HUES6 (cell line): ENCODE results near the gene MED13L.

ENCODE experiments used
- H3K27ac ChIP-seq: 2 replicates; pipeline ENCODE4 v1.7.0; 2013; ENCODE audit warnings: low read depth, mild to moderate bottlenecking, low read length, inconsistent platforms
- H3K27me3 ChIP-seq: 2 replicates; pipeline ENCODE4 v1.6.1; 2013; ENCODE audit warnings: low read length; ENCODE audit not compliant: control insufficient read depth, insufficient read depth
- H3K36me3 ChIP-seq: 2 replicates; pipeline ENCODE4 v1.6.1; 2013; ENCODE audit warnings: low read length; ENCODE audit not compliant: control insufficient read depth, insufficient read depth
- H3K4me1 ChIP-seq: 2 replicates; pipeline ENCODE4 v1.6.1; 2013; ENCODE audit warnings: low read length; ENCODE audit not compliant: control insufficient read depth, insufficient read depth
- H3K4me3 ChIP-seq: 2 replicates; pipeline ENCODE4 v1.5.1; 2013; ENCODE audit warnings: low read depth, low read length
- H3K9ac ChIP-seq: one replicate; pipeline ENCODE4 v1.6.1; 2013; ENCODE audit warnings: mild to moderate bottlenecking, low read length
- H3K9me3 ChIP-seq: 2 replicates; pipeline ENCODE4 v1.6.1; 2013; ENCODE audit warnings: low read depth, low read length; ENCODE audit not compliant: control insufficient read depth, insufficient read depth

The MED13L gene

DNA sequence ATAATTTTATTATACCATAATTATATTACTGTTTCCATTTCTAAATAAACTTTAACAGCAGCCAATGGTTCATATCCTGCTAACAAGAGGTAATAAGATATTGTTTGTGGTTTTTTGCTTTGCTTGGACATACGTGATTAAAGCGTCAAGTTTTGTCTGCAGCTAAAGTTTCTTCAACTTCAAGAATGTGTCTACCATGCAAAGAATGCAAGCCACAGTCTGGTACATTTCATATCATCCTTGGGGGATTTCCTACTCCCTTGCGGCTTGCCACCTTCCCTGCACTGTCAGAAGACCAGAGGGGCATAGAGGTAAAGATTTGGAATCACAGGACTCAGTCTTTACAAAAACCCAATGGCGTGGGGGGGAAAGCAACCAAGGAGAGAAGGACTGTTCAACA lies 125.2 kb downstream of the MED13L start:
- Histone ChIP-seq H3K9ac (no peak overlapping the region), H3K4me1 (peaks cover 42% of the 10 kb centered on the region), H3K4me3 (no peak overlapping the region), H3K9me3 (no peaks in the 10 kb centered on the region), H3K27me3 (no peaks in the 10 kb centered on the region), H3K36me3 (no peaks in the 10 kb centered on the region), H3K27ac (no peak overlapping the region)

GRCh38 chr12:116150452-116150851 lies 127.0 kb downstream of the MED13L start:
- Histone ChIP-seq H3K9me3 (no peaks in the 10 kb centered on the region), H3K4me1 (peaks cover 32% of the 10 kb centered on the region)

DNA sequence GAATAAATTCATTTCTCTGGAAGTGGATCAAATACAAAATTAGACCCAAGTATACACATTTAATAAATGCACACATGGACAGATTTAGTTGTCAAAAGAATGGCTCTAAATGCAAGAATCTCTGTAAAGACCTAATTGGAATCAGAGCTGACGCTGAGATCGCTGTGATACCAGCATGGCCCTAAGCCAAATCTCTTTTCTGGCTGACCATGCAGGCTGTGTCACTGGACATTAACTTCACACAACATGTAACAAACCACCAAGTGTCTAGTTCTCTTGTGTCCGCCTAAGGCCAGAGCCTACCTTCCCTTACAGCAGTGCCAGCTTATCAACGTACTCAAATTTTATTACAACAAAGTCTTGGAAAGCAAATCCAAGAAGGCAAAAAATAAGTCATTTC lies 127.5 kb downstream of the MED13L start:
- Histone ChIP-seq H3K4me3 (no peak overlapping the region), H3K9me3 (no peaks in the 10 kb centered on the region), H3K27me3 (no peaks in the 10 kb centered on the region), H3K27ac (no peak overlapping the region), H3K9ac (no peak overlapping the region), H3K36me3 (no peaks in the 10 kb centered on the region), H3K4me1 (peaks cover 30% of the 10 kb centered on the region)

More at GRCh38 chr12:116150452-116150851, 127.0 kb downstream of the MED13L start:
- H3K27me3 ChIP-seq: no peaks in the 10 kb centered on the region
- H3K9ac ChIP-seq: no peak overlapping the region
- H3K27ac ChIP-seq: no peak overlapping the region
- no peaks in the 10 kb centered on the region for H3K36me3 ChIP-seq
- H3K4me3 ChIP-seq: no peak overlapping the region

GRCh38 chr12:116148844-116149243 lies 128.6 kb downstream of the MED13L start:
- no peaks in the 10 kb centered on the region for H3K36me3 ChIP-seq
- H3K27ac ChIP-seq: no peak overlapping the region
- H3K4me1 ChIP-seq: peaks cover 30% of the 10 kb centered on the region
- H3K9ac ChIP-seq: no peak overlapping the region
- no peaks in the 10 kb centered on the region for H3K9me3 ChIP-seq
- H3K4me3 ChIP-seq: no peak overlapping the region
- H3K27me3 ChIP-seq: no peaks in the 10 kb centered on the region

GRCh38 chr12:116146386-116146785 lies 131.1 kb downstream of the MED13L start:
- no peaks in the 10 kb centered on the region for H3K36me3 ChIP-seq
- no peak overlapping the region for H3K4me3 ChIP-seq
- H3K4me1 ChIP-seq: peaks cover 29% of the 10 kb centered on the region
- H3K27me3 ChIP-seq: no peaks in the 10 kb centered on the region
- H3K27ac ChIP-seq: no peak overlapping the region
- no peak overlapping the region for H3K9ac ChIP-seq
- no peaks in the 10 kb centered on the region for H3K9me3 ChIP-seq

DNA sequence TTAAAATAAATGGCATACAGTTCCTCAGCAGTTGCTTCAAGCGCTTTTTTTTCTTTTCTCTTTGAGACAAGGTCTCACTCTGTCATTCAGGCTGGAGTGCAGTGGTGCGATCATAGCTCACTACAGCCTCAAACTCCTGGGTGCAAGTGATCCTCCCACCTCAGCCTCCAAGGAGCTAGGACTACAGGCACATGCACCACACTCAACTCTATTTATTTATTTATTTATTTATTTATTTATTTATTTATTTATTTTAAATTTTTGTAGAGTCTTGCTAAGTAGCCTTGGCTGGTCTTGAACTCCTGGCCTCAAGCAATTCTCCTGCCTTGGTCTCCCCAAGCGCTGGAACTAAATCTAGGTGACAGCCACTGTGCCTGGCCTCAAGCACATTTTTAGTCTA lies 132.0 kb downstream of the MED13L start:
- no peaks in the 10 kb centered on the region for H3K36me3 ChIP-seq
- no peak overlapping the region for H3K9ac ChIP-seq
- H3K4me3 ChIP-seq: no peak overlapping the region
- H3K4me1 ChIP-seq: peaks cover 30% of the 10 kb centered on the region
- H3K27ac ChIP-seq: no peak overlapping the region
- no peaks in the 10 kb centered on the region for H3K27me3 ChIP-seq
- H3K9me3 ChIP-seq: no peaks in the 10 kb centered on the region

- Histone ChIP-seq H3K27ac (0 out of 2 replicates have a peak overlapping the region, but pooled peaks have one; percentile 2), H3K4me1 (peaks cover 38% of the 10 kb centered on the region)
Observed at GRCh38 chr12:116144384-116144783, 133.1 kb downstream of the MED13L start.

DNA sequence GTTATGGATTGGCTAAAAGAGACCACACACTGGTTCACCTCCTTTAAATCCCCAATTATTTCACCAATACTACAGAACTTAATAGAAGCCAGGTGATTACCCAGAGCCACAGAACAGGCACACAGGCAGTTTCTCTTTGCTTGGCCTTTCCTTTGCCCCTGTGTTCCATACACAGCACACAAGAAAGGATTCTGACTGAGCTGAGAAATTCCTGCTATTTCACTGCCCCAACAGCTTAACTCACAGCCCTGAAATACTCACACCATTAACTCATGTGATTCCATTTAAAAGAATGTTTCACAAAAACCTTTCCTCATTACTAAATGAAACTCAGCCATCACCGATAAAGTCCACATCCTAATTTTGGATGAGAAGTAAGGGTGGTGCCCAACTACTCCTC lies 133.6 kb downstream of the MED13L start:
- H3K27ac ChIP-seq: 0 out of 2 replicates have a peak overlapping the region, but pooled peaks have one; percentile 2
- H3K27me3 ChIP-seq: no peaks in the 10 kb centered on the region
- H3K4me1 ChIP-seq: peaks cover 43% of the 10 kb centered on the region

More at GRCh38 chr12:116144384-116144783, 133.1 kb downstream of the MED13L start:
- H3K4me3 ChIP-seq: no peak overlapping the region
- no peaks in the 10 kb centered on the region for H3K27me3 ChIP-seq
- no peaks in the 10 kb centered on the region for H3K9me3 ChIP-seq
- no peaks in the 10 kb centered on the region for H3K36me3 ChIP-seq
- H3K9ac ChIP-seq: no peak overlapping the region

GRCh38 chr12:116142936-116143898 lies 134.3 kb downstream of the MED13L start:
- Histone ChIP-seq H3K36me3 (no peaks in the 10 kb centered on the region), H3K27me3 (no peaks in the 10 kb centered on the region), H3K4me3 (no peak overlapping the region), H3K9ac (no peak overlapping the region), H3K4me1 (peaks cover 50% of the 10 kb centered on the region), H3K9me3 (no peaks in the 10 kb centered on the region), H3K27ac (0 out of 2 replicates have a peak overlapping the region, but pooled peaks have one; percentile 2)

More for the DNA sequence above, 133.6 kb downstream of the MED13L start:
- Histone ChIP-seq H3K4me3 (no peak overlapping the region), H3K9me3 (no peaks in the 10 kb centered on the region), H3K9ac (no peak overlapping the region), H3K36me3 (no peaks in the 10 kb centered on the region)

DNA sequence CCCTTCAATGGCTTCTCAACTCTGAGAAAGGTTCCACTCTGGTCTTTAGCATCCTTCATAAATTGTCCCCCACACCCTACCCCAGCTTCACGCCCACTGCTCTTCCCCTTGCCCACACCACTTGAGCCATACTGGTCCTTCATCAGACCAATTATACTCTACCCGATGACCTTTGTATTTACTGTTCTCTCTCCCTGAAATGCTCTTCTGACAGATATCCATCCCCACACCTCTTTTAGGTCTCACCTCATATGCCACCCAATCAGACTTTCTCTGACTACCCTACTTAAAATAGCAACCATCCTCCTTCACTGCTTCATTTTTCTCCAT lies 135.7 kb downstream of the MED13L start:
- Histone ChIP-seq H3K9me3 (no peaks in the 10 kb centered on the region), H3K36me3 (no peaks in the 10 kb centered on the region), H3K4me1 (peaks cover 50% of the 10 kb centered on the region), H3K27me3 (no peaks in the 10 kb centered on the region), H3K9ac (no peak overlapping the region), H3K4me3 (no peak overlapping the region), H3K27ac (no peak overlapping the region)

DNA sequence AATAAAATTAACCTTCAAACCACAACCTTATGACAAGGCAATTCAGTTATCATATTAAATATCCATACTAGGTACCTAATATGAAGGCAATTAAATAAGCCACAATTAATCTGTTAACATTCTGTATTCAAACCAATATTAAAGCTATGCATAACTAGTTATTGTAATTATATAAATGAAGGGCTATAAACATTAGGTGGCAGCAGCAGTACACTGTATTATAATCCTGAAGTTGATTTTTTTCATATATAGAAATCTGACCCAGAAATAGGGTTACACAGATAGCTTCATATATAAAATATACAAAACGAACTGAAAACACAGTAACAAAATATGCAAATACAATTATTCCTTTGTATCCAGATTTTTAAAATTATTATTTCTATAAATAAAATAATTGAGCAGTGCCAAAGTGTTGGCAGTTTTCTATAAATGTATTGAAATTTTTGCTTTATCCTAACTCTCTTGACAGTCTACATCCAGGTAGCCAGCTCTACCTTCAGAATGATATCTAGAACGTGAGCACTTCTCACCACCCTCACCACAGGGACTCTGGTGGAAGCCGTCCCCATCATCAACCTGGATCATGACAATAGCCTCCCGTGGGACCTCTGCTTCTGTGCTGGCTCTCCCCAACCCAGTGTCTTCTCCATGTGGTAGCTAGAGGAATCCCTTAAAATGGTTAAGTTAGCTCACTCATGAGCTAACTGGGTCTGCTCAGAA lies 136.2 kb downstream of the MED13L start:
- Histone ChIP-seq H3K9me3 (no peaks in the 10 kb centered on the region), H3K4me1 (peaks cover 50% of the 10 kb centered on the region), H3K27ac (no peak overlapping the region), H3K27me3 (no peaks in the 10 kb centered on the region), H3K4me3 (no peak overlapping the region), H3K36me3 (no peaks in the 10 kb centered on the region), H3K9ac (no peak overlapping the region)
